Mesothelial cell of epicardium (in vitro differentiated cells): ENCODE results near the gene CNNM4. TPM values are rescaled to one million over a fixed set of nuclear protein-coding genes. Genes with fewer than 3 reads are reported as not detected.

Source experiments
- DNase-seq, 2 experiments: peaks; one replicate each; pipeline ENCODE4 v3.0.0; 2021; ENCODE audit warnings: low spot score in 2 of 2; ENCODE audit not compliant: unreplicated experiment in 2 of 2
- H3K27ac Mint-ChIP-seq: 2 replicates; pipeline ENCODE4 v1.8.0; 2021; ENCODE audit warnings: mixed read lengths
- H3K27me3 Mint-ChIP-seq: 2 replicates; pipeline ENCODE4 v1.8.0; 2021; ENCODE audit warnings: low read depth, mixed read lengths
- H3K36me3 Mint-ChIP-seq: 2 replicates; pipeline ENCODE4 v1.8.0; 2021; ENCODE audit warnings: mixed read lengths
- H3K4me1 Mint-ChIP-seq: 2 replicates; pipeline ENCODE4 v1.8.0; 2021; ENCODE audit warnings: mixed read lengths
- H3K4me3 Mint-ChIP-seq: 2 replicates; pipeline ENCODE4 v1.8.0; 2021; ENCODE audit warnings: mild to moderate bottlenecking, moderate library complexity, mixed read lengths
- H3K9me3 Mint-ChIP-seq: 2 replicates; pipeline ENCODE4 v1.8.0; 2021; ENCODE audit warnings: mixed read lengths
- CTCF ChIP-seq: fragments of 200-600 bp; sonication (generic); IDR thresholded peaks from one replicate; pipeline ENCODE4 v1.5.0; 2021; ENCODE audit warnings: antibody characterized with exemption; ENCODE audit not compliant: unreplicated experiment
- total RNA-seq: library from RNA; stranded (reverse); gene quantifications from 3 replicates; pipeline ENCODE4 v1.2.1, GENCODE V29; 2021

Gene CNNM4
- total RNA-seq, 1 donor from 2014 or later, result 20.0 TPM

DNA sequence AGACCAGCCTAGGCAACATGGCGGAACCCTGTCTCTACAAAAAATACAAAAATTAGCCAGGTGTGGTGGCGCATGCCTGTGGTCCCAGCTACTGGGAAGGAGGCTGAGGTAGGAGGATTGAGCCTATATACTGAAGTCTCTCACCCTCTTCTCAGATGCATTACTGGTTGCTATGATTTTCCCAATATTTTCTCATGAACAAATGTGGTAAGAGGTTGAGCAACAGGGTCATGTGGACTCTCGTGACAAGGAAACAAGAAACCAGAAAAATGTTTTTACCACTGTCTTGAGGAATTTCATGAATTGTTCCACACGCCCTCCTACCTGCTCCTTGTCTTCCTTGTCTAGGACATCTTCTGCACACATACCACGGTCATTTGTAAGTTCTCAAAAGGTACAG, 33.3 kb upstream of the CNNM4 start:
- DNase-seq, result no peak
- no peaks in the 10 kb centered on the region for H3K4me1 Mint-ChIP-seq
- H3K9me3 Mint-ChIP-seq, result no peaks in the 10 kb centered on the region

GRCh38 chr2:96729748-96730147, 31.0 kb upstream of the CNNM4 start:
- H3K4me1 Mint-ChIP-seq, result no peaks in the 10 kb centered on the region
- DNase-seq, result no peak
- H3K9me3 Mint-ChIP-seq, result no peaks in the 10 kb centered on the region
- no peak overlapping the region for H3K4me3 Mint-ChIP-seq
- no peaks in the 10 kb centered on the region for H3K27me3 Mint-ChIP-seq
- no peak for TF ChIP-seq CTCF
- peaks cover 41% of the 10 kb centered on the region for H3K36me3 Mint-ChIP-seq
- no peak overlapping the region for H3K27ac Mint-ChIP-seq

More for the DNA sequence above, 33.3 kb upstream of the CNNM4 start:
- H3K27ac Mint-ChIP-seq, result no peak overlapping the region
- H3K27me3 Mint-ChIP-seq, result no peaks in the 10 kb centered on the region
- no peak for TF ChIP-seq CTCF
- no peak overlapping the region for H3K4me3 Mint-ChIP-seq
- peaks cover 36% of the 10 kb centered on the region for H3K36me3 Mint-ChIP-seq

GRCh38 chr2:96730212-96730611, 30.5 kb upstream of the CNNM4 start:
- H3K36me3 Mint-ChIP-seq, result peaks cover 42% of the 10 kb centered on the region
- no peak for TF ChIP-seq CTCF
- no peak overlapping the region for H3K4me3 Mint-ChIP-seq
- H3K27me3 Mint-ChIP-seq, result no peaks in the 10 kb centered on the region
- H3K27ac Mint-ChIP-seq, result no peak overlapping the region
- H3K9me3 Mint-ChIP-seq, result no peaks in the 10 kb centered on the region
- H3K4me1 Mint-ChIP-seq, result peaks cover 2% of the 10 kb centered on the region
- no peak for DNase-seq

DNA sequence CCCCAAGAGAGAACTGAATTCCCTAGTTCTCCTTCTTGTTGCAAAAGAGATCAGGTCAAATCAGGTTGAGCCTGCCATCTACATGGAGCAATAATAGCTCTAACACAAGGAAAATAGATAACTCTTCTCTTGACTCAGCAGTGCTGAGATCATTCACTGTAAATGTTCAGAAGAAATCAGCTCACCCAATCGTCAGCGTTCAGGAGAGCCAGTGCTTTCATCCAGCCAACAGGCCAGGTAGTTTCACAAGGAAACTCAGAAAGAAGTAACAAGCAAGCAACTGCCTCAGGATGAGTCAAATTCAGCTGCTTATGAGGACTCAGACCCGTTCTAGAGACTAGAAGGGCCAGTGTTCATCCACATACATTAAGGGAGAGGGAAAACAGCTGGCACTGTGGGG, 26.8 kb upstream of the CNNM4 start:
- H3K4me1 Mint-ChIP-seq, result peaks cover 17% of the 10 kb centered on the region
- H3K4me3 Mint-ChIP-seq, result no peak overlapping the region
- H3K27ac Mint-ChIP-seq, result no peak overlapping the region
- no peak for TF ChIP-seq CTCF
- no peaks in the 10 kb centered on the region for H3K9me3 Mint-ChIP-seq
- no peak for DNase-seq
- H3K27me3 Mint-ChIP-seq, result no peaks in the 10 kb centered on the region
- H3K36me3 Mint-ChIP-seq, result peaks cover 34% of the 10 kb centered on the region

- peaks cover 31% of the 10 kb centered on the region for H3K36me3 Mint-ChIP-seq
- no peak overlapping the region for H3K4me3 Mint-ChIP-seq
- H3K27ac Mint-ChIP-seq, result no peak overlapping the region
Measured at GRCh38 chr2:96734880-96735583, 25.7 kb upstream of the CNNM4 start.

More at GRCh38 chr2:96734880-96735583, 25.7 kb upstream of the CNNM4 start:
- Mint-ChIP-seq H3K9me3 (no peaks in the 10 kb centered on the region), H3K27me3 (no peaks in the 10 kb centered on the region), H3K4me1 (peaks cover 27% of the 10 kb centered on the region)
- TF ChIP-seq CTCF, result no peak
- DNase-seq, result no peak
